NCI-H2081 (cell line): ENCODE results near the gene NPHP4.
"Not testable (repeated sequence)": the region's sequence is repeated elsewhere in the genome, so short reads cannot be mapped to it uniquely, and the experiment has no call there.

ENCODE experiments used
- DNase-seq, 2 experiments: peaks; one replicate each; lab custom pipeline; 2025; lab: John Stamatoyannopoulos, UW

NPHP4 gene

GRCh38 chr1:5855196-5855897 lies 136.9 kb downstream of the NPHP4 start:
- no peak for DNase-seq

GRCh38 chr1:5854754-5855153 lies 137.5 kb downstream of the NPHP4 start:
- DNase-seq = no peak

- DNase-seq = not testable (repeated sequence)
Measured at GRCh38 chr1:5853858-5854257, 138.4 kb downstream of the NPHP4 start.

- no peak for DNase-seq
Measured at GRCh38 chr1:5850503-5850902, 141.7 kb downstream of the NPHP4 start.

- DNase-seq = no peak
Measured at GRCh38 chr1:5849550-5849949, 142.7 kb downstream of the NPHP4 start.

- DNase-seq = no peak
Measured at GRCh38 chr1:5847013-5847659, 145.1 kb downstream of the NPHP4 start.

- DNase-seq = no peak
Measured at GRCh38 chr1:5845376-5845775, 146.8 kb downstream of the NPHP4 start.

GRCh38 chr1:5844442-5844841 lies 147.8 kb downstream of the NPHP4 start:
- no peak for DNase-seq

GRCh38 chr1:5843521-5844096 lies 148.6 kb downstream of the NPHP4 start:
- DNase-seq = no peak

- no peak for DNase-seq
Measured at GRCh38 chr1:5842679-5843078, 149.5 kb downstream of the NPHP4 start.

GRCh38 chr1:5840551-5841001 lies 151.6 kb downstream of the NPHP4 start:
- DNase-seq = no peak

- DNase-seq = no peak
Measured at GRCh38 chr1:5839881-5840550, 152.2 kb downstream of the NPHP4 start.

GRCh38 chr1:5839161-5839880 lies 152.9 kb downstream of the NPHP4 start:
- no peak for DNase-seq

GRCh38 chr1:5837976-5838653 lies 154.1 kb downstream of the NPHP4 start:
- DNase-seq = no peak

GRCh38 chr1:5836776-5837440 lies 155.3 kb downstream of the NPHP4 start:
- no peak for DNase-seq

- DNase-seq = no peak
Measured at GRCh38 chr1:5835179-5835562, 157.1 kb downstream of the NPHP4 start.

GRCh38 chr1:5834477-5835178 lies 157.6 kb downstream of the NPHP4 start:
- DNase-seq = no peak

GRCh38 chr1:5833911-5834310 lies 158.3 kb downstream of the NPHP4 start:
- DNase-seq = no peak

- no peak for DNase-seq
Measured at GRCh38 chr1:5832916-5833895, 159.0 kb downstream of the NPHP4 start.
